ENCODE results near the gene TIGD4. TPM values are rescaled to one million over a fixed set of nuclear protein-coding genes. Genes with fewer than 3 reads are reported as not detected.
A peak's percentile ranks its signal among the peaks of the same experiment; 100 is the strongest.

The TIGD4 gene
- total RNA-seq, 1 experiment from 2014 or later = 2.0 TPM

DNA sequence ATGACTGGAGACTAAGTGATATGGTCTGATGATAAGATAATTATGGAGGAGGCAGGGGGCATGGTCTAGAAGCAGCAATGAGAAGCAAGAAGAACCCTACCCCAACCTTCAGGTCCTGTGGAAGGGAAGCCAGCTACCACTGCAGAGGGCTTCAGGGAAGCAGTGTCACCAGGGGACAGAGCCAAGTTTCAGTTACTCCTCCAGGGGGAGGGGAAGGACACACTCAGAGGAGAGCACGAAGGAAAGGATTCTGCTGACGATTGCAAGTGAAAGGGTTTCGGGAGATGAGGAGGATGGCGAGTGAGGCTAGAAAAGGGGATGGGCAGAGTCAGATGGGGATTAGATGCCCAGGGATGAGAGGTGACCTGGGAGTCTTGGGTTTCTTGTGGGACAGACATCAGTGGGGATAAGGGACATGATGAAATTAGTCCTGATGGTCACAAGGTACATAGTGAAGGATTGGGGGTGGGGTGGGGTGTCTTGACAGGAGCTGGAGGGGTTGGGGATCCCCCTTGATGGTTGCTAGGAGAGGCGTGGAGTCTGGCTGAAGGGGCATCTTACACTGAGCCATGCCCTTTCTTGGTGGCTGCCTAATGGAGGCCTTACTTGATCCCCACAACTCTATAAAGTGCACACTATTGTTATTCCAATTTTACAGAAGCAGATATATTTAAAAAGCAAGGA lies 45.4 kb downstream of the TIGD4 start:
- no CpG with 5 or more reads among the region's 5 CpGs for WGBS (ENCODE audit: extremely low coverage, insufficient read length, low lambda C conversion rate)
- Histone ChIP-seq H3K23me2 (ENCODE audit: insufficient read length, low read depth, low read length, poor library complexity, severe bottlenecking) (no peaks in the 10 kb centered on the region), H4K5ac (ENCODE audit: insufficient read length, low read depth, low read length) (no peak overlapping the region), H3K4me2 (ENCODE audit: insufficient read depth, insufficient read length, low read length) (no peak overlapping the region), H3K79me2 (ENCODE audit: insufficient read depth, low read length) (no peaks in the 10 kb centered on the region), H4K20me1 (ENCODE audit: control insufficient read depth, insufficient read depth, insufficient read length) (no peaks in the 10 kb centered on the region), H2BK5ac (ENCODE audit: insufficient read length, low read length) (no peak overlapping the region), H3T11ph (ENCODE audit: low read length) (no peak overlapping the region), H2BK12ac (ENCODE audit: insufficient read length, low read depth, low read length) (no peak overlapping the region), H3K4ac (ENCODE audit: low read depth, low read length) (no peak overlapping the region), H2AFZ (ENCODE audit: low read length) (no peak overlapping the region), H3K4me1 (ENCODE audit: insufficient read depth, low read length) (no peaks in the 10 kb centered on the region), H3K79me1 (ENCODE audit: insufficient read depth, low read depth, low read length, poor library complexity, severe bottlenecking) (no peaks in the 10 kb centered on the region), H3K18ac (ENCODE audit: insufficient read length, low read depth, low read length) (no peak overlapping the region), H3K23ac (ENCODE audit: insufficient read length, low read depth, low read length) (no peak overlapping the region), H3K27ac (ENCODE audit: insufficient read length, low read depth, low read length) (no peak overlapping the region), H2AK5ac (ENCODE audit: insufficient read length, low read length) (no peak overlapping the region), H2BK20ac (ENCODE audit: low read depth, low read length, poor library complexity, severe bottlenecking) (no peak overlapping the region), H3K27me3 (ENCODE audit: insufficient read depth, low read length) (no peaks in the 10 kb centered on the region), H2BK15ac (ENCODE audit: low read depth, low read length) (no peak overlapping the region), H4K8ac (replicated peaks; ENCODE audit: insufficient read length, low read depth, low read length) (no peak overlapping the region), H3K56ac (ENCODE audit: insufficient read length, low read depth, low read length) (no peak overlapping the region), H2BK120ac (ENCODE audit: low read depth, low read length, poor library complexity, severe bottlenecking) (no peak overlapping the region), H3K9me3 (ENCODE audit: control insufficient read depth, low read depth, low read length) (no peaks in the 10 kb centered on the region), H3K9ac (ENCODE audit: extremely low read depth, insufficient read length, low read length) (no peak overlapping the region), H3K14ac (ENCODE audit: insufficient read depth, low read length) (no peak overlapping the region), H4K91ac (ENCODE audit: insufficient read length, low read depth, low read length) (no peak overlapping the region)
- Mint-ChIP-seq H3K36me3 (ENCODE audit: insufficient read depth in 1 of 3, low read depth in 3 of 3) (no peaks in the 10 kb centered on the region), H3K4me1 (peaks cover 21 to 24% of the 10 kb centered on the region in 2 experiments), H3K27ac (no peak overlapping the region; a peak in 1 of 7 replicates), H3K4me3 (peak overlapping the region in 1 of 2 experiments; percentile 25; a peak in 1 of 5 replicates), H3K27me3 (ENCODE audit: low read depth) (no peaks in the 10 kb centered on the region), H3K9me3 (no peaks in the 10 kb centered on the region)
- TF ChIP-seq CTCF (conservative IDR thresholded peaks at IDR 0.05) = no peak
- DNase-seq = no peak

Data from H9 (cell line).